ENCODE measurements around the gene CHRNG.

Gene CHRNG

DNA sequence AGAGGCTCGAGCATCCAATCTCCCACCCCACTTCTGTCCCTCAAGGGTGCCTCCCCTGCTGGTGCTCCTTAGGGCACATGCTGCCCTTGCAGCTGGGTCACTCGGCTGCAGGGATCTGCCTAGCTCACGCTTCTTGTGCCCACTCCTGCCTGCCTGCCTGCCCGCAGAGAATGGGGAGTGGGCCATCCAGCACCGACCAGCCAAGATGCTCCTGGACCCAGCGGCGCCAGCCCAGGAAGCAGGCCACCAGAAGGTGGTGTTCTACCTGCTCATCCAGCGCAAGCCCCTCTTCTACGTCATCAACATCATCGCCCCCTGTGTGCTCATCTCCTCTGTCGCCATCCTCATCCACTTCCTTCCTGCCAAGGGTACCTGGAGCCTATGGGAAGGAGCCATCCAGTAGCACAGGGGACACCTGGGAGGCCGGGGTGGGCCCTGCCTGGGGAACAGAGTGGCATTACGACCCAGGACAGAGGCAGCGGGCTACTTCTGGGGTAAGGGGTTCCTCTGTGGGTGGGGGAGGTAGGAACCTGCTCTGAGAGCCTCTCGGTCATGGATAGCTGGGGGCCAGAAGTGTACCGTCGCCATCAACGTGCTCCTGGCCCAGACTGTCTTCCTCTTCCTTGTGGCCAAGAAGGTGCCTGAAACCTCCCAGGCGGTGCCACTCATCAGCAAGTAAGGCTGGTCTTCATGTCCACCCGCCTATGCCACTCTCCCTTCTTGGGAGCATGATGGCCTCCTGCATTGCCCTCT lies 3.4 kb downstream of the CHRNG start:
- no peak overlapping the region for H3K9ac ChIP-seq (ENCODE audit: low read length)
- no peaks in the 10 kb centered on the region for H3F3A ChIP-seq (ENCODE audit: insufficient read depth)
- TF ChIP-seq, protein P1, sequence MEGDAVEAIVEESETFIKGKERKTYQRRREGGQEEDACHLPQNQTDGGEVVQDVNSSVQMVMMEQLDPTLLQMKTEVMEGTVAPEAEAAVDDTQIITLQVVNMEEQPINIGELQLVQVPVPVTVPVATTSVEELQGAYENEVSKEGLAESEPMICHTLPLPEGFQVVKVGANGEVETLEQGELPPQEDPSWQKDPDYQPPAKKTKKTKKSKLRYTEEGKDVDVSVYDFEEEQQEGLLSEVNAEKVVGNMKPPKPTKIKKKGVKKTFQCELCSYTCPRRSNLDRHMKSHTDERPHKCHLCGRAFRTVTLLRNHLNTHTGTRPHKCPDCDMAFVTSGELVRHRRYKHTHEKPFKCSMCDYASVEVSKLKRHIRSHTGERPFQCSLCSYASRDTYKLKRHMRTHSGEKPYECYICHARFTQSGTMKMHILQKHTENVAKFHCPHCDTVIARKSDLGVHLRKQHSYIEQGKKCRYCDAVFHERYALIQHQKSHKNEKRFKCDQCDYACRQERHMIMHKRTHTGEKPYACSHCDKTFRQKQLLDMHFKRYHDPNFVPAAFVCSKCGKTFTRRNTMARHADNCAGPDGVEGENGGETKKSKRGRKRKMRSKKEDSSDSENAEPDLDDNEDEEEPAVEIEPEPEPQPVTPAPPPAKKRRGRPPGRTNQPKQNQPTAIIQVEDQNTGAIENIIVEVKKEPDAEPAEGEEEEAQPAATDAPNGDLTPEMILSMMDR (IDR thresholded peaks at IDR 0.05; ENCODE audit: insufficient read depth, low read length, poor library complexity, severe bottlenecking), result no peak
- no peak for TF ChIP-seq EZH2phosphoT487 (conservative IDR thresholded peaks at IDR 0.05; ENCODE audit: low read length)
- H3K9me3 ChIP-seq (ENCODE audit: insufficient read depth, low read length), result no peaks in the 10 kb centered on the region
- no peaks in the 10 kb centered on the region; the same call in 1 of the 2 replicates for H4K20me1 ChIP-seq (ENCODE audit: low read depth, low read length)
- H3K27ac ChIP-seq (ENCODE audit: low read depth, low read length), result no peak overlapping the region
- H3K79me2 ChIP-seq (ENCODE audit: insufficient read depth, low read length), result peaks cover 12% of the 10 kb centered on the region
- H3K4me3 ChIP-seq (ENCODE audit: insufficient read depth, low read length, poor library complexity, severe bottlenecking), result no peak overlapping the region
- H3K36me3 ChIP-seq (ENCODE audit: low read length), result no peaks in the 10 kb centered on the region
- no peaks in the 10 kb centered on the region for H3K9me2 ChIP-seq (replicated peaks; ENCODE audit: insufficient read depth, low read length)
- no peaks in the 10 kb centered on the region for H3K27me3 ChIP-seq (ENCODE audit: low read length)
- no peak overlapping the region for H2AFZ ChIP-seq (ENCODE audit: low read depth, low read length, severe bottlenecking)
- no peak overlapping the region for H3K4me2 ChIP-seq (ENCODE audit: low read depth, low read length, poor library complexity, severe bottlenecking)

GRCh38 chr2:232543491-232543890 lies 4.0 kb downstream of the CHRNG start:
- peaks cover 17% of the 10 kb centered on the region for H3K79me2 ChIP-seq (ENCODE audit: insufficient read depth, low read length)
- no peak overlapping the region for H2AFZ ChIP-seq (ENCODE audit: low read depth, low read length, severe bottlenecking)
- no peaks in the 10 kb centered on the region for H3F3A ChIP-seq (ENCODE audit: insufficient read depth)
- TF ChIP-seq EZH2phosphoT487 (conservative IDR thresholded peaks at IDR 0.05; ENCODE audit: low read length), result no peak
- TF ChIP-seq, protein P1 (IDR thresholded peaks at IDR 0.05; ENCODE audit: insufficient read depth, low read length, poor library complexity, severe bottlenecking), result no peak
- H3K27me3 ChIP-seq (ENCODE audit: low read length), result no peaks in the 10 kb centered on the region
- no peaks in the 10 kb centered on the region; the same call in 1 of the 2 replicates for H4K20me1 ChIP-seq (ENCODE audit: low read depth, low read length)
- H3K27ac ChIP-seq (ENCODE audit: low read depth, low read length), result no peak overlapping the region
- no peaks in the 10 kb centered on the region for H3K9me3 ChIP-seq (ENCODE audit: insufficient read depth, low read length)
- H3K9ac ChIP-seq (ENCODE audit: low read length), result no peak overlapping the region
- no peaks in the 10 kb centered on the region for H3K9me2 ChIP-seq (replicated peaks; ENCODE audit: insufficient read depth, low read length)
- no peak overlapping the region for H3K4me3 ChIP-seq (ENCODE audit: insufficient read depth, low read length, poor library complexity, severe bottlenecking)
- no peak overlapping the region for H3K4me2 ChIP-seq (ENCODE audit: low read depth, low read length, poor library complexity, severe bottlenecking)
- no peaks in the 10 kb centered on the region for H3K36me3 ChIP-seq (ENCODE audit: low read length)

- Histone ChIP-seq H3F3A (ENCODE audit: insufficient read depth) (no peaks in the 10 kb centered on the region), H3K9ac (ENCODE audit: low read length) (no peak overlapping the region), H3K4me2 (ENCODE audit: low read depth, low read length, poor library complexity, severe bottlenecking) (no peak overlapping the region), H3K9me3 (ENCODE audit: insufficient read depth, low read length) (no peaks in the 10 kb centered on the region), H4K20me1 (ENCODE audit: low read depth, low read length) (no peaks in the 10 kb centered on the region; the same call in 1 of the 2 replicates), H3K27me3 (ENCODE audit: low read length) (no peaks in the 10 kb centered on the region), H3K27ac (ENCODE audit: low read depth, low read length) (no peak overlapping the region), H3K79me2 (ENCODE audit: insufficient read depth, low read length) (peaks cover 21% of the 10 kb centered on the region), H2AFZ (ENCODE audit: low read depth, low read length, severe bottlenecking) (no peak overlapping the region), H3K9me2 (replicated peaks; ENCODE audit: insufficient read depth, low read length) (no peaks in the 10 kb centered on the region), H3K4me3 (ENCODE audit: insufficient read depth, low read length, poor library complexity, severe bottlenecking) (no peak overlapping the region), H3K36me3 (ENCODE audit: low read length) (no peaks in the 10 kb centered on the region)
- TF ChIP-seq EZH2phosphoT487 (conservative IDR thresholded peaks at IDR 0.05; ENCODE audit: low read length), result no peak
- TF ChIP-seq, protein P1 (IDR thresholded peaks at IDR 0.05; ENCODE audit: insufficient read depth, low read length, poor library complexity, severe bottlenecking), result no peak
Observed at GRCh38 chr2:232543928-232544631, 4.6 kb downstream of the CHRNG start.

Measured in SU-DHL-6 (cell line).